GM21515 (cell line): ENCODE results near the gene NUP160.
"Not testable (repeated sequence)": the region's sequence is repeated elsewhere in the genome, so short reads cannot be mapped to it uniquely, and the experiment has no call there.

Source experiments
- ATAC-seq: cut with Tn5 transposase; IDR thresholded peaks from one replicate; pipeline ENCODE4 v1.9.1; 2021; ENCODE audit not compliant: unreplicated experiment

The NUP160 gene, protein sequence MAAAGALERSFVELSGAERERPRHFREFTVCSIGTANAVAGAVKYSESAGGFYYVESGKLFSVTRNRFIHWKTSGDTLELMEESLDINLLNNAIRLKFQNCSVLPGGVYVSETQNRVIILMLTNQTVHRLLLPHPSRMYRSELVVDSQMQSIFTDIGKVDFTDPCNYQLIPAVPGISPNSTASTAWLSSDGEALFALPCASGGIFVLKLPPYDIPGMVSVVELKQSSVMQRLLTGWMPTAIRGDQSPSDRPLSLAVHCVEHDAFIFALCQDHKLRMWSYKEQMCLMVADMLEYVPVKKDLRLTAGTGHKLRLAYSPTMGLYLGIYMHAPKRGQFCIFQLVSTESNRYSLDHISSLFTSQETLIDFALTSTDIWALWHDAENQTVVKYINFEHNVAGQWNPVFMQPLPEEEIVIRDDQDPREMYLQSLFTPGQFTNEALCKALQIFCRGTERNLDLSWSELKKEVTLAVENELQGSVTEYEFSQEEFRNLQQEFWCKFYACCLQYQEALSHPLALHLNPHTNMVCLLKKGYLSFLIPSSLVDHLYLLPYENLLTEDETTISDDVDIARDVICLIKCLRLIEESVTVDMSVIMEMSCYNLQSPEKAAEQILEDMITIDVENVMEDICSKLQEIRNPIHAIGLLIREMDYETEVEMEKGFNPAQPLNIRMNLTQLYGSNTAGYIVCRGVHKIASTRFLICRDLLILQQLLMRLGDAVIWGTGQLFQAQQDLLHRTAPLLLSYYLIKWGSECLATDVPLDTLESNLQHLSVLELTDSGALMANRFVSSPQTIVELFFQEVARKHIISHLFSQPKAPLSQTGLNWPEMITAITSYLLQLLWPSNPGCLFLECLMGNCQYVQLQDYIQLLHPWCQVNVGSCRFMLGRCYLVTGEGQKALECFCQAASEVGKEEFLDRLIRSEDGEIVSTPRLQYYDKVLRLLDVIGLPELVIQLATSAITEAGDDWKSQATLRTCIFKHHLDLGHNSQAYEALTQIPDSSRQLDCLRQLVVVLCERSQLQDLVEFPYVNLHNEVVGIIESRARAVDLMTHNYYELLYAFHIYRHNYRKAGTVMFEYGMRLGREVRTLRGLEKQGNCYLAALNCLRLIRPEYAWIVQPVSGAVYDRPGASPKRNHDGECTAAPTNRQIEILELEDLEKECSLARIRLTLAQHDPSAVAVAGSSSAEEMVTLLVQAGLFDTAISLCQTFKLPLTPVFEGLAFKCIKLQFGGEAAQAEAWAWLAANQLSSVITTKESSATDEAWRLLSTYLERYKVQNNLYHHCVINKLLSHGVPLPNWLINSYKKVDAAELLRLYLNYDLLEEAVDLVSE (N-terminal part only)

DNA sequence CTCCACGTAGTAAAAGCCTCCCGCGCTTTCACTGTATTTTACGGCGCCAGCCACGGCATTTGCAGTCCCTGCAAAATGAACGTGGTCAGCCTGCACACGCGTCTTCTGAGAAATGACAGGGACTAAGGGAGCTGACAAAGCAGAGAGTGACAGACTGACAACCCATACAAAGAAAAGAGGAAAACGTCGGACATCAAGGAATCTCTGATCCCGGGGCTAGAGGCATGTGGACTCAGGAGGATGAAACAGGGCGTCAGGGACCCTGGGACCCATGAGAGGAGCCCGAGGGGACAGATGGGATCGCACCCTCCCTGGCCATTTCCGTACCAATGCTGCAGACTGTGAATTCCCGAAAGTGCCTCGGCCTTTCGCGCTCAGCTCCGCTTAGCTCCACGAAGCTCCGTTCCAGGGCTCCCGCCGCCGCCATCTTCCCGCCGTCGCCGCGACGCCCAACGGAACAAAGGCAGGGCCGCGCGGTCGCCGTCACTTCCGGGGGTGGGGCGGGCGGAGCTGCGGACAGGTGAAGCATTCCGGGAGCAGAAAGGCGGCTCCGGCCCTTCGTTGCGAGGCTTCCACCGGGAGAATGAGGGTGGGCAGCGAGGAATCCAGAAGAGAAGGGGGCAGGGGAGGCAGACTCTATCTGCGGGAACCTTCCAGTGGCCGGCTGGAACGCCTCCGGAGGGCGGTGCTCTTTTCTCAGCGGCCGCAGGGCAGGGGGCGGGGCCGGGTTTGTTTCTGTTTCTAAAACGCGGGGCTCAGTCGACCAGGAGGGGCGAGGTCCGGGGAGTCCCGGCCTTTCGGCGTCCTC is at the start of gene NUP160:
Gene NUP160, minus strand, starts transcription at position 459 of the 808 bp plus-strand sequence. Its CDS starts 32 bp downstream, at position 427.
- peak; percentile 75 for ATAC-seq

DNA sequence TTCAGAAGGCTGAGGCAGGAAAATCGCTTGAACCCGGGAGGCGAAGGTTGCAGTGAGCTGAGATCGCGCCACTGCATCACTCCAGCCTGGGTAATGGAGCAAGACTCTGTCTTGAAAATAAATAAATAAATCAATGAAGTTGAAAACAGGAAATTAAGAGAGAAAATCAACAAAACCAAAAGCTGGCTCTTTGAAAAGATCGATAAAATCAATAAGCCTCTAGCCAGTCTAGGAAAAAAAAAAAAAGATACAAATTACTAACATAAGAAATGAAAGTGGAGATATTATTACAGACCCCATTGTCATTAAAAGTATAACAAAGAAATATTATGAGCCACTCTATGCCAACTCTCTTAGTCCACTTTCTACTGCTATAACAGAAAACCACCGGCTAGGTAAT is 48.0 kb upstream of the NUP160 start:
- no peak for ATAC-seq

DNA sequence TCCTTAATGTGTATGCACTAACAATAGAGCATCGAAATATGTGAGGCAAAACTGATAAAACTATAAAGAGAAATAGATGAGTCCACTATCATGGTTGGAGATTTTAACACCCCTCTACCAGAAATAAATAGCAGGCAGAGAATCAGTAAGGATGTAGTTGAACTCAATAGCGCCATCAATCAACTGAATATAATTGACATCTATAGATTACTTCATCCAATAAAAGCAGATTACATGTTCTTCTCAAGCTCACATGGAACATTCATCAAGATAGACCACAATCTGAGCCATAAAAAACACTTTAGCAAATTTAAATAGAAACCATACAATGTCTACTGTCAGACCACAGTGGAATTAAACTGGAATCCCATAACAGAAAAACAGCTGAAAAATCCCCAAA is 46.9 kb upstream of the NUP160 start:
- ATAC-seq, result no peak

DNA sequence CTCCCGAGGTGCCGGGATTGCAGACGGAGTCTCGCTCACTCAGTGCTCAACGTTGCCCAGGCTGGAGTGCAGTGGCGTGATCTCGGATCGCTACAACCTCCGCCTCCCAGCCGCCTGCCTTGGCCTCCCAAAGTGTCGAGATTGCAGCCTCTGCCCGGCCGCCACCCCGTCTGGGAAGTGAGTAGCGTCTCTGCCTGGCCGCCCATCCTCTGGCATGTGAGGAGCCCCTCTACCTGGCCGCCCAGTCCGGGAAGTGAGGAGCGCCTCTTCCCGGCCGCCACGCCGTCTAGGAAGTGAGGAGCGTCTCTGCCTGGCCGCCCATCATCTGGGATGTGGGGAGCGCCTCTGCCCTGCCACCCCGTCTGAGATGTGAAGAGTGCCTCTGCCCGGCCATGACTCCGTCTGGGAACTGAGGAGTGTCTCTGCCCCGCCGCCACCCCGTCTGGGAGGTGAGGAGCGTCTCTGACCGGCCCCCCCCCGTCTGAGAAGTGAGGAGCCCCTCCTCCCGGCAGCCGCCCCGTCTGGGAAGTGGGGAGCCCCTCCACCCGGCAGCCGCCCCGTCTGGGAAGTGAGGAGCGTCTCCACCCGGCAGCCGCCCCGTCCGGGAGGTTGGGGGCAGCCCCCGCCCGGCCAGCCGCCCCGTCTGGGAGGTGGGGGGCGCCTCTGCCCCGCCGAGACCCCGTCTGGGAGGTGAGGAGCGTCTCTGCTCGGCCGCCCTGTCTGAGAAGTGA is 44.6 kb upstream of the NUP160 start:
- ATAC-seq, result not testable (repeated sequence)

DNA sequence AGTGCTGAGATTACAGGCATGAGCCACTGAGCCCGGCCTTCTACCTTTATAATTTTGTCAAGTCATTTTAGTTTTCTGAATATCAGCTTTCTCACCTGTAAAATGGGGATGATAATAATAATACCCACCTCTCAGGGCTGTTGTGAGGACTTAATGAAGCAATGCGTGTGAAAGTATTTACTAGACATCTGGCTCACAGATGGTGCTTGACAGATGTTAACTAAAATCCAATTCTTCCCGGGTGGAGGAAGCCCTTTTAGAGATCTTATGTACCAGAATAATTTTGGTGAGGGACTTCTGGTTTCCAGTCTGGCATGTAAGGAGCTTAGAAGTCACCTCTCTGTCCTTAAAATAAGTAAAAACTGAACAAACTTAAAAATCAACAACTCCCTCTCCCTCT is 43.7 kb upstream of the NUP160 start:
- ATAC-seq, result no peak

DNA sequence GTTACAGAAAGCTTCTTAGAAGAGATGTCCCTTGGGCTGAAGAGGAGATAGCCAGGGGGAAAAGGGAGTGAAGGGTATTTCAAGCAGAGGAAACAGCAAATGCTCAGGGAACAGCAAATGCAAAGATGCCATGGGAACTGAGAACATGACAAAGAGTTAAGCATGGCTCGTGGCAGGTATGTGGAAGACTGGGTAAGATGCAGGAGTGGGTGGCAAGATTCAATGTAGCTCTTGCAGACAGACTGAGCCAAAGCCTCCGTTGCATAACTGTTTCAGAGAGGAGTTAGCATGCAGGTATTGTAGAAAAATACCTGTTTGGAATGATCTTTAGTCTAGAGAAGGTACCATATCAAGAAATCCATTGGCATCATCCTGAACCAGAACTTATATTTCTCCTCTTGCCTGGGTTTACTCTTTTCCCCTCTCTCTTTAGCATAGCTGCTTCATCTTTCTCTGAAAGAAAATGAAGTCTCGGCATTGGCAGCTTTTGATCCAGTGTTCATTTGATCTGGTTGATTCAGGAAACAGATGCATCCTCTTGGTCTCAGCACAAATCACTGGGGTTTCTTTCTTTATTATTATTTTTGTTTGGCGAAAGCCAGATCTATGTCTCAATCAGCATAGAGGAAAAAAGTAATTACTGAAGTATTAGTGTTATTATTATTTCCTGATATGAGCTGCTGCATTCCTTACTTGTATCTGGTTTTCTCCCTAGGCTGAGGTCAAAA is 41.7 kb upstream of the NUP160 start:
- ATAC-seq, result no peak

DNA sequence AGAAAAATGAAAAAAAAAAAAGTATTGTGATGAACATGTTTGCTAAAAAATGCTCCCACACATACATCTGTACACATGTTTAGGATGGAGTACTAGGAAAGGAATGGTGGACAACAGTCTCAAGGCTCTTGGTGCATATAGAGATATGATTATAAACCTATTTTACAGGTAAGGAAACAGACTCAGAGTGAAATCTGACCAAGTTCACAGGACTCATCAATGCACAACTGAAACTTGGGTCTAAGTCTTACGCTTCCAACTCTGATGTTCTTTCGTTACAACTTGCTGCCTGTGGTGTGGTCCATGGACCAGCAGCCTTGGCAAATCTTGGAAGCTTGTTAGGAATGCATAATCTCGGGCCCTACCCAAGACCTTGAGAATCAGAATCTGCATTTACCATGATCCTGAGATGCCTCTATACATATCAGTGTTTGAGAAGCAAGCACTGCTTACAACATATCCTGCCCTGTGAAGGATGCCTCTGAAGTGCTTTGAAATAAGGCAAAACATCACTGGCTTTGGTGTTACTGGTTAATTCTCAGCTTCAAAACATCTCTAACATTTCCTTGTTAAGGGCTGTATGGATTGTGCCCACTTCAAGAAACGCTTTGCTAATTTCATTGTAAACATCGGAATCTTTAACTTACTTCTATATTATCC is 39.9 kb upstream of the NUP160 start:
- ATAC-seq, result no peak

DNA sequence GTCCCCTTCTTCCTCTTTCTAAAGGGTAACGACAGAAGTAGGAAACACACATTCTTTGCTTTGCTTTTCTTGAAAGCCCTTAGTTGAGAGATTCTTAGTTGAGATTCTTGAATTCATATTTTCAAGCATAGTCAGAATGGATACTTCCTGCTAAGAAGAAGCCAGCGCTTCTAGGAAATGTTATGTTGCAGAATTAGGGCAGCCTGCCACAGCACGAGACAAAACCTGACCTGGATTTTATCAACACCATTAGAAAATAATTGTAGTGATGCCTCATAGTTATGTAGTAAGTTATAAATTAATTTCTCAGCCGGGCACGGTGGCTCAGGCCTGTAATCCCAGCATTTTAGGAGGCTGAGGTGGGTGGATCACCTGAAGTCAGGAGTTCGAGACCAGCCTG is 37.9 kb upstream of the NUP160 start:
- ATAC-seq, result no peak

DNA sequence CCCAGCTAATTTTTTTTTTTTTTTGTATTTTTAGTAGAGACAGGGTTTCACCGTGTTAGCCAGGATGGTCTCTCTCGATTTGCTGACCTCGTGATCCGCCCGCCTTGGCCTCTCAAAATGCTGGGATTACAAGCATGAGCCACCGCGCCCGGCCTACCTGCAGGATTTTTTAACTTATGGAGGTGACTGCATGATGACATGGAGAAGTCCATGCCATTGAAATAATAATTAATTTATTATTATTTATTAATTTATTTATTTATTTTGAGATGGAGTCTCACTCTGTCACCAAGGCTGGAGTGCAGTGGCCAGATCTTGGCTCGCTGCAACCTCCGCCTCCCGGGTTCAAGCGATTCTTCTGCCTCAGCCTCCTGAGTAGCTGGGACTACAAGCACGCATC is 34.3 kb upstream of the NUP160 start:
- ATAC-seq, result not testable (repeated sequence)

DNA sequence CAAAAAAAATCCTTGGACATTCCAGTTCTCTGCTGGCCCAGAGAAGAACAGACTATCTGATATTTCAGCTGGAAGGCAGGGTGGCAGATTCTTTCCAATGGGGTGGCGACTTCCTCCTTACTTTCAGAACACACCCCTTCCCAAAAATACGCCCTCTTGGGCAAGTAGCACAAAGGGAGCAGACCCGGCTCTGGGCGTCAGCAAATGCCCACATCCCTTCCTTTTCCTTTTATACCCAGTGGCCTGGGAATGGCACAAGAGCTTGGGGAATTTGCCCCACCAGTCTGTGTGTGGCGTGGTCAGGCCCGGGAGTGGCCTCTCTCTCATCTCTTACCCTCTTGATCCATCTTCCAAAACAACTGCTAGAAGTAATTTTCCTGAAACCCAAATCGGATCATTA is 33.0 kb upstream of the NUP160 start:
- no peak for ATAC-seq

DNA sequence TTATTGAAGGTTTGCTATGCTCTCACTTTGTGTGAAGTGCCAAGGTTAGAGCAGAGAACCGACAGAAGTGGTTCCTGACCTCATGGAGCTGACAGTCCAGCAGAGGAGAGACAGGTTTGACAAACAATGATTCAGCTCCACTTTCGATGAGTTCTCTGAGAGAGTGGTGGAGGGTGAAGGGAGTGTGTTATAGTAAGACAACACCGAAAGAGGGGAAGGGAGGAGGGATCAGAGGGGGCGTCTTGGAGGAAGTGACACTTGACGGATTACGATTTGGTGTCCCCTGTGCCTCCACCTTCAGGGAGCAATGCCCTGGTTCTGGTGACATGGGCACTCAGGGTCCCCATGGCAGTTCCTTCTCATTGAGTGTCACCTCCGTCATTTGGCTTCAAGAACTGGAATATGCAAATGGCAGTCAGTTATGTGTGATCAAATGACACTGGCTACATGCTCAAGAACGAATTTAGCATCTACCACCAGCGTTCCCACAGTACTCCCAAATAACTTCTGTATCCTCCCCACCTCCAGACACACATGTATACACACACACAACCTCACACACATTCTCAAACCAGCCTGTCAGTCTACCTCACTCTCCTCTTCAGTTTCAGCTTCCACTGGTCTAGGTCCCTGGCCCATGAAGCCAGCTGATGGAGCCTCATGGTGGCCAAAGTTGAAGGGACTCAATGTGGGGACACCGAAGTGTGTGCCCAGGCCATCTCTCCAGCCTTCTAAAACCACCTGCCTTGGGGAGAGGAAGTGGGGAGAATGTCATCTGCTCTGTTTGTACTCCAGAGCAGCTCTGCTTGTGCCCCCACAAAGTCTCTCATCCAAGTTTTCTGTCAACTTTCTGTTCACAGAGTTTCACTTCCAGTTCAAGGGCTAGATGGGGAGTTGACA is 31.4 kb upstream of the NUP160 start:
- ATAC-seq, result no peak

DNA sequence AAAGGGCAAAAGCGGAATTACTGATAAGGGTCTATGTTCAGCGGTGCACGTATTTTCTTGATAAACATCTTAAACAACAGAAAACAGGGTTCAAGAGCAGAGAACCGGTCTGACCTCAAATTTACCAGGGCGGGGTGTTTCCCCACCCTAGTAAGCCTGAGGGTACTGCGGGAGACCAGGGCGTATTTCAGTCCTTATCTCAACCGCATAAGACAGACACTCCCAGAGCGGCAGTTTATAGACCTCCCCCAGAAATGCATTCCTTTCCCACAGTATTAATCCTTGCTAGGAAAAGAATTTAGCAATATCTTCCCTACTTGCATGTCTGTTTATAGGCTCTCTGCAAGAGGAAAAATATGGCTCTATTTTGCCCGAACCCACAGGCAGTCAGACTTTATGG is 27.7 kb upstream of the NUP160 start:
- not testable (repeated sequence) for ATAC-seq

DNA sequence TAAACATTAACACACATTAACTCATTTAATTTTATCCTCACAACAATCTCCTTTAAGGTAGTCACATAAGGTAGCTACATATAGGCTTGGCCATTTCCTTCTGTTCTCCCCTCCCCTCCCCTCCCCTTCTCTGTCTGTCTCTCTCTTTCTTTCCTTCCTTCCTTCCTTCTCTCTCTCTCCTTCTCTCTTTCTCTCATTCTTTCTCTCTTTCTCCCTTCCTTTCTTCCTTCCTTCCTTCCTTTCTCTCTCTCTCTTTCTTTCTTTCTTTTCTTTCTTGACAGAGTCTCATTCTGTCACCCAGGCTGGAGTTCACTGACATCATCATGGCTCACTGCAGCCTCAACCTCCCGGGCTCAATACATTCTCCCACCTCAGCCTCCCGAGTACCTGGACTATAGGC is 22.3 kb upstream of the NUP160 start:
- no peak for ATAC-seq

DNA sequence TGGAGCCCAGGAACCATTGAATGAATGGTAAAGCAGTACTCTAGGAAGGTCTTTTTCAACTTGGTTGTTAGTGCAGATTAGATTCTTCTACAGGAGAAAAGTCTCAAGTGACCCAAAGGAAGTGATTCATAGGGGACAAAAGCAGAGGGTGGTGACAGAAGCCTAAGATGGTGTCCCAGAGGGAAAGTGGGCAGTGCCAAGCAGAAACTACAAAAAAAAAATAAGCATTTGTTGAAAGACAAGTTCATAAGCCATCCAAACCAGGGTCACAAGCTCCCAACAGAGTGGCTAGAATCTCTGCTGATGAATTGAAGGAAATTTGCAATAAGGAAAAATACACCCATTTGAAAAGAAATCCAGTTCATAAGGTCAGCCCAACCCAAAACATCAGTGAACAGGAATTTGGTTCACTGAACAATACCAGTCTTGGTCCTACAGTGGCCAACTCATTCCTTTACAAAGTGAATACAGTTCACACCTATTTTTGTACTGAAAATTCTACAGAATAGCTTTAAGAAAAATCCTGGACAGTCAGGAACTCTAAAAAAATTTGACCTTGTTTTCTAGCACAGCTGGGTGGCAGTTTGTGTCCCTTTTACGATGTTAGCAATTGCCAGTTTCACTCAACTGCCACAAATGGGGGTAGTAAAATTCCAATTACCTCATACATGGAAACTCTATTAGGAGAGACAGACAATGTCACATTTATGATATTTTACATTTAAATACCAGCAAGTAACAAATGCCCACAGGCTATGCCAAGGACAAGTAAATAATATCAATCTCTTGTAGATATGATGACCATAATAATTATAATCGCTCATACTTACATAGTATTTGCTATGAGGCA is 21.6 kb upstream of the NUP160 start:
- ATAC-seq, result no peak

DNA sequence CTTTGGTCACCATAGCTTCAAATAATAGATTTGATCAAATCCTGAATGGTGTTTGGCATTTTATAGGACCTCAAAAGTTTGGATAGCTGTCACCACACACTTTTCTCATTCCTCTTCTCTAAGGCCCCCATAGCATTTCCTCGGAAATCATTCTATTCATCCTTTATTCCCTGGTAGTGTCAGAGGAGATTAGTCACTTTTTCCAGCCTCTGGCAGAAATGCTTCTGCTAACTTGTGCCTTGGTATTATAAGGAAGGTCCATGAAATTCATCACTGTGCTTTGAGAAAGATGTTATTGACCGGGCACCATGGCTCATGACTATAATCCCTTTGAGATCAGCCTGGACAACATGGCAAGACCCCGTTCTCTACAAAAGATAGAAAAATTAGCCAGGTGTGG is 19.7 kb upstream of the NUP160 start:
- no peak for ATAC-seq

DNA sequence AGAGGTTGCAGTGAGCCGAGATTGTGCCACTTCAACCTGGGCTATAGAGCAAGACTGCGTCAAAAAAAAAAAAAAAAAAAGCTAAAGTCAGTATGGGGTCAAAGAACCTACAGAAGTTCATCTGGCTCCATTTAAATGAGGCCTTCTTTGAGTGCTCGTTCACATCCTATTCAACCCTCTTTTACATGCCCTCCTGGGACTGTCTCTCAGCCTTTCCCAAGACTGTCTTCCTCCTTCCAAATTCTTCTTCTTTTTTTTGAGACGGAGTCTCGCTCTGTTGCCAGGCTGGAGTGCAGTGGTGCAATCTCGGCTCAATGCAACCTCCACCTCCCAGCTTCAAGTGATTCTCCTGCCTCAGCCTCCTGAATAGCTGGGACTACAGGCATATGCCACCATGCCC is 18.7 kb upstream of the NUP160 start:
- ATAC-seq, result not testable (repeated sequence)

DNA sequence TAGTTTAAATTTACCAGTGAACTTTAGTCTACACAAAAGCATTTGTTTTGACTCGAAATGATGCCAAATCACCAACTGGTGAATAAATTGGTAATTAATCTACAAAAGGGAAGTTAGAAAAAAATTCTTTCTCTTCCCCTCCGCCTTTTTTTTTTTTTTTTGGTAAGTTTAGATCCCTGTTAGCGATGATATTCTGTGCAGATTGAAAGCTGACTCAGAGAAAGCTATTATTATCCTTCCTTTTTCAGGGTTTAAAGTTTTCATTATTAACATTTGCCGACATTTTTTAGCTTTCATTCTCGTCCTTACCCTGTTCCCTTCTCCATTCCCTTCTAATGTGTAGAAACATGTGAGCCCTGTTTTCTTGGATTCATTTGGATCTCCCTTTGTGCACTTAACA is 16.8 kb upstream of the NUP160 start:
- no peak for ATAC-seq
